ENCODE measurements around the gene MACROD2. TPM values are rescaled to one million over a fixed set of nuclear protein-coding genes. Genes with fewer than 3 reads are reported as not detected.
A peak's percentile ranks its signal among the peaks of the same experiment; 100 is the strongest.

The MACROD2 gene
- total RNA-seq, 2 donors from 2014 or later, result 8.0 to 19.4 TPM

DNA sequence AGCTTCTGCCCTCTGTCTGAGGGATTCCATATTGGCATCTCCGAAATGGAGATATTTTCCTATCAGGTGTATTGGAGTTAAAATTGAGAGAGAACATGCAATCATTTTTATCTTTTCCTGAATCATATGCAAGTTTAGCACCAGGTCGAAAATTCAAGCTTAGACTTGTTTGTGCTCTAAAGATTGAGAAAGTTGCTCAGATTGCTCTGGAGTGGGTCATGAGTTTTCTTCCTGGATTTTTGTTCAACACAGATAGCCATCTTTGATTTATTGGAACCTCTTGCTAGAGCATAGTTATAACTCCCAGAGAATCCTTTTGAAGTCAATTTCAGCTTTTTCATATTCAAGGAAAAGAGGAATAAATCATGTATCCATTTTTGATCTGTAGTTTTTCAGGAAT lies 715.6 kb downstream of the MACROD2 start:
- H3K4me3 ChIP-seq, result no peak overlapping the region
- no peak overlapping the region for H3K27ac ChIP-seq
- intact Hi-C loops (cut with DNase I), result no loop called here
- WGBS, result 57% methylated on average over 2 of the region's 2 CpGs
- H3K36me3 ChIP-seq, result no peaks in the 10 kb centered on the region
- TF ChIP-seq, protein P1, sequence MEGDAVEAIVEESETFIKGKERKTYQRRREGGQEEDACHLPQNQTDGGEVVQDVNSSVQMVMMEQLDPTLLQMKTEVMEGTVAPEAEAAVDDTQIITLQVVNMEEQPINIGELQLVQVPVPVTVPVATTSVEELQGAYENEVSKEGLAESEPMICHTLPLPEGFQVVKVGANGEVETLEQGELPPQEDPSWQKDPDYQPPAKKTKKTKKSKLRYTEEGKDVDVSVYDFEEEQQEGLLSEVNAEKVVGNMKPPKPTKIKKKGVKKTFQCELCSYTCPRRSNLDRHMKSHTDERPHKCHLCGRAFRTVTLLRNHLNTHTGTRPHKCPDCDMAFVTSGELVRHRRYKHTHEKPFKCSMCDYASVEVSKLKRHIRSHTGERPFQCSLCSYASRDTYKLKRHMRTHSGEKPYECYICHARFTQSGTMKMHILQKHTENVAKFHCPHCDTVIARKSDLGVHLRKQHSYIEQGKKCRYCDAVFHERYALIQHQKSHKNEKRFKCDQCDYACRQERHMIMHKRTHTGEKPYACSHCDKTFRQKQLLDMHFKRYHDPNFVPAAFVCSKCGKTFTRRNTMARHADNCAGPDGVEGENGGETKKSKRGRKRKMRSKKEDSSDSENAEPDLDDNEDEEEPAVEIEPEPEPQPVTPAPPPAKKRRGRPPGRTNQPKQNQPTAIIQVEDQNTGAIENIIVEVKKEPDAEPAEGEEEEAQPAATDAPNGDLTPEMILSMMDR (IDR thresholded peaks at IDR 0.05), result no peak
- TF ChIP-seq POLR2AphosphoS5 (IDR thresholded peaks at IDR 0.05), result peak; percentile 36
- no peaks in the 10 kb centered on the region for H3K9me3 ChIP-seq
- H3K4me1 ChIP-seq (replicated peaks), result no peaks in the 10 kb centered on the region
- DNase-seq (ENCODE audit: low spot score), result peak; percentile 8
- H3K27me3 ChIP-seq (replicated peaks; ENCODE audit: insufficient read depth), result no peaks in the 10 kb centered on the region

DNA sequence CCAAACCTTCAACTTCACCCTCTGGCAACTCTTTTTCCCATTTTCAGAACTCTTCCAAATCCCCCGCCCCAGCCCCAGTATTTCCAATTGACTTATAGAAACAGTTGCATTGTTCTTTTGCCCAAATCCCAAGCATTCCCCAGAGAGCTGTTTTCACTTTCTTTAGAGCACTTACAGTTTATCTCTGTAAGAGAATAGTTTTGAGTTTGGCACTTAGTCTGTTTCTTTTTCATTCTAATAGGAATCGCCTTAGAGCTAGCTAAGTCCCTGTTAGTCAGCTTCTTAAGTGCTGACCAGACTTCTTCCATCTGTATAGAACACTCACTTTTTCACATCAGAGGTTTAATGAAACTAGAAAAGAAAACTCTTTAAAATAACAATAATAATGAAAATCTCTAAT lies 716.3 kb downstream of the MACROD2 start:
- Histone ChIP-seq H3K9me3 (no peaks in the 10 kb centered on the region), H3K27me3 (replicated peaks; ENCODE audit: insufficient read depth) (no peaks in the 10 kb centered on the region), H3K4me3 (no peak overlapping the region), H3K36me3 (no peaks in the 10 kb centered on the region), H3K4me1 (replicated peaks) (no peaks in the 10 kb centered on the region), H3K27ac (no peak overlapping the region)
- DNase-seq (ENCODE audit: low spot score), result no peak
- 66% methylated on average over 2 of the region's 2 CpGs for WGBS
- TF ChIP-seq POLR2AphosphoS5 (IDR thresholded peaks at IDR 0.05) (no peak), POLR2A (IDR thresholded peaks at IDR 0.05) (no peak)
- TF ChIP-seq, protein P1 (IDR thresholded peaks at IDR 0.05), result no peak
- intact Hi-C loops (cut with DNase I), result no loop called here

DNA sequence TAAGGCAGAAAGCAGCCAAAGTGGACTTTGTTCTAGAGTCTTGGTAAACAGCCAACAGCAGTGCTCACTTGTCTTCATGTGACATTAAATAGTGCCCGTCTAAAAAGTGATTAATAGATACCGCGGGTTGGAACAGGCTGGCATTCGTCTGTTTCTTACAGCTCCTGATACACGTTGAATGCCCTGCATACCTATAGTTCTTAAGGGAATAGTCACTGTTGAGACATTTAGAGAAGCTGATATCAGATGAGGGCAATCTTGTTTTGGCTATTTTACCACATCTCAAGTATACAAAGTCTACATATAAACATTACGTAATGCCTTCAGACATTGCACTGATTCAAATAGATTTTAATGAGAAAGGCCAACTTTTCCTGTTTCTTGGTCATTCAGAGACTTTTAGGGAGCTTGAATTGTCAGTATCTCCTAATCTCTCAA lies 717.0 kb downstream of the MACROD2 start:
- no peaks in the 10 kb centered on the region for H3K36me3 ChIP-seq
- no peak overlapping the region for H3K27ac ChIP-seq
- peak; percentile 52 for TF ChIP-seq POLR2AphosphoS5 (IDR thresholded peaks at IDR 0.05)
- TF ChIP-seq, protein P1 (IDR thresholded peaks at IDR 0.05), result no peak
- TF ChIP-seq POLR2A (IDR thresholded peaks at IDR 0.05), result no peak
- H3K4me1 ChIP-seq (replicated peaks), result no peaks in the 10 kb centered on the region
- WGBS, result 30% methylated on average over 6 of the region's 6 CpGs
- no peak overlapping the region for H3K4me3 ChIP-seq
- H3K27me3 ChIP-seq (replicated peaks; ENCODE audit: insufficient read depth), result no peaks in the 10 kb centered on the region
- no peaks in the 10 kb centered on the region for H3K9me3 ChIP-seq
- intact Hi-C loops (cut with DNase I), result no loop called here
- DNase-seq (ENCODE audit: low spot score), result peak; percentile 29

DNA sequence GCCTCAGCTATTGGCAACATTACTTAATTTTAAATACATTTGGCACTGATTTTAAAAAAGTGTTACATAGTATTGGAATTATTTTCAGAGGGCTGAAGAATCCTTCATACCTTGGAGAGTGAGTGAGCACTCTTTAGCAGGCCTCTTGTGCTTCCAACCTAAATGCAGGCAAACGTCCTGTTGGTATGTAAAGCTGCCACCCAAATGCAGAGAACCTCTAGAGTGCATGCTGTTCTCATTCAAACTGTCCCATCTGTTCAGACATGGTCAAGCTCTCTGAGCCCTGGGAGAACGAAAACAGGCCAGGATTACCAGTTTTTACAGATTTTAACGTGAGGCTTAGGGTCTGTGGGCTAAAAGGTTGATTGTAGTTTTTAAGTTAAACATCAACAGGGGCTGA lies 720.1 kb downstream of the MACROD2 start:
- Histone ChIP-seq H3K36me3 (no peaks in the 10 kb centered on the region), H3K27ac (no peak overlapping the region), H3K4me3 (no peak overlapping the region), H3K27me3 (replicated peaks; ENCODE audit: insufficient read depth) (no peaks in the 10 kb centered on the region), H3K9me3 (no peaks in the 10 kb centered on the region), H3K4me1 (replicated peaks) (no peaks in the 10 kb centered on the region)
- WGBS, result 88% methylated on average over 3 of the region's 3 CpGs
- DNase-seq (ENCODE audit: low spot score), result no peak
- TF ChIP-seq, protein P1 (IDR thresholded peaks at IDR 0.05), result no peak
- intact Hi-C loops (cut with DNase I), result no loop called here

DNA sequence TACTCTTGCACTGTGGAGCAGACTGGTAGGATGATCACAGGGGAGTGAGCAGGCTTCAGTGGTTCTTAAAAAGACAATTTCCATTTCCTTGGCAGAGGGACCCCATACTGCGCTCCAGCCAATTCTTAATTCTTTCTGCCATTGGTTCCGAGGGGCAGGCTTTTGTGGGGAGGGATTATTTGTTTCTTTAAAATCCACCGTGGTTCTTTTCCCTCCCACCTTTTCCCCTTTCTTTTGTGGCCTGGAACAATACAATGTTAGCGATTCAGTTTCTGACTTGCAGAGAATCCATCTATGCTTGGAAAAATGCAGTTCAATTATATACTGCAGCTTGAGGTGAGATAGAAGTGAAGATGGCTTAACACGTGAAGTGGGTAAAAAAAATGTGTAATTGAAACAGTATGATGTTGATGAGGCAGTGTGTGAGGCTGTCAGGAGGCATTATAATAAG lies 721.1 kb downstream of the MACROD2 start:
- Histone ChIP-seq H3K27me3 (replicated peaks; ENCODE audit: insufficient read depth) (no peaks in the 10 kb centered on the region), H3K36me3 (no peaks in the 10 kb centered on the region), H3K27ac (no peak overlapping the region), H3K4me3 (no peak overlapping the region), H3K4me1 (replicated peaks) (no peaks in the 10 kb centered on the region), H3K9me3 (no peaks in the 10 kb centered on the region)
- TF ChIP-seq POLR2AphosphoS5 (IDR thresholded peaks at IDR 0.05) (no peak), POLR2A (IDR thresholded peaks at IDR 0.05) (no peak)
- TF ChIP-seq, protein P1 (IDR thresholded peaks at IDR 0.05), result no peak
- intact Hi-C loops (cut with DNase I), result no loop called here
- DNase-seq (ENCODE audit: low spot score), result no peak
- 51% methylated on average over 5 of the region's 5 CpGs for WGBS
